Fibroblast of skin of right biceps (primary cell): Measurements from ENCODE around the gene ARFGAP2.
A peak's percentile ranks its signal among the peaks of the same experiment; 100 is the strongest.
"Not testable (repeated sequence)": the region's sequence is repeated elsewhere in the genome, so short reads cannot be mapped to it uniquely, and the experiment has no call there.

Experiments used
- DNase-seq: peaks from one replicate; pipeline ENCODE4 v3.0.0-alpha.2; 2013

The ARFGAP2 gene

GRCh38 chr11:47176328-47177228 lies at the start of gene ARFGAP2:
ARFGAP2 (minus strand) TSS chr11:47176879; CDS start chr11:47176853, 26 bp downstream.
- DNase-seq: peak; percentile 96

- DNase-seq: no peak
Measured at GRCh38 chr11:47225552-47226400, 49.1 kb upstream of the ARFGAP2 start.

GRCh38 chr11:47222696-47223095 lies 46.0 kb upstream of the ARFGAP2 start:
- no peak for DNase-seq

- DNase-seq: peak; percentile 53
Measured at GRCh38 chr11:47220401-47220821, 43.7 kb upstream of the ARFGAP2 start.

- peak; percentile 90 for DNase-seq
Measured at GRCh38 chr11:47216121-47216798, 39.6 kb upstream of the ARFGAP2 start.

GRCh38 chr11:47215366-47215910 lies 38.8 kb upstream of the ARFGAP2 start:
- no peak for DNase-seq

GRCh38 chr11:47213950-47214565 lies 37.4 kb upstream of the ARFGAP2 start:
- peak; percentile 78 for DNase-seq

- DNase-seq: no peak
Measured at GRCh38 chr11:47212938-47213337, 36.3 kb upstream of the ARFGAP2 start.

- no peak for DNase-seq
Measured at GRCh38 chr11:47208628-47209027, 31.9 kb upstream of the ARFGAP2 start.

- DNase-seq: not testable (repeated sequence)
Measured at GRCh38 chr11:47208008-47208552, 31.4 kb upstream of the ARFGAP2 start.

GRCh38 chr11:47207459-47207858 lies 30.8 kb upstream of the ARFGAP2 start:
- no peak for DNase-seq

- not testable (repeated sequence) for DNase-seq
Measured at GRCh38 chr11:47206577-47206976, 29.9 kb upstream of the ARFGAP2 start.

GRCh38 chr11:47204637-47204989 lies 27.9 kb upstream of the ARFGAP2 start:
- peak; percentile 88 for DNase-seq

- no peak for DNase-seq
Measured at GRCh38 chr11:47202576-47202975, 25.9 kb upstream of the ARFGAP2 start.

- no peak for DNase-seq
Measured at GRCh38 chr11:47201015-47201414, 24.3 kb upstream of the ARFGAP2 start.

GRCh38 chr11:47198161-47198560 lies 21.5 kb upstream of the ARFGAP2 start:
- DNase-seq: not testable (repeated sequence)

GRCh38 chr11:47192111-47192510 lies 15.4 kb upstream of the ARFGAP2 start:
- no peak for DNase-seq

GRCh38 chr11:47191137-47191536 lies 14.5 kb upstream of the ARFGAP2 start:
- peak; percentile 27 for DNase-seq

- DNase-seq: peak; percentile 77
Measured at GRCh38 chr11:47189100-47189834, 12.6 kb upstream of the ARFGAP2 start.

- DNase-seq: no peak
Measured at GRCh38 chr11:47188259-47188658, 11.6 kb upstream of the ARFGAP2 start.

GRCh38 chr11:47187723-47188122 lies 11.0 kb upstream of the ARFGAP2 start:
- no peak for DNase-seq
